ENCODE data around the gene PTPRT.

The PTPRT gene

GRCh38 chr20:42376131-42376530 is 813.6 kb downstream of the PTPRT start:
- no peak for DNase-seq (ENCODE audit: low read depth)

- DNase-seq (ENCODE audit: low read depth): no peak
Measured at GRCh38 chr20:42373049-42373448, 816.7 kb downstream of the PTPRT start.

- DNase-seq (ENCODE audit: low read depth): no peak
Measured at GRCh38 chr20:42370075-42370474, 819.6 kb downstream of the PTPRT start.

- DNase-seq (ENCODE audit: low read depth): no peak
Measured at GRCh38 chr20:42368910-42369309, 820.8 kb downstream of the PTPRT start.

- no peak for DNase-seq (ENCODE audit: low read depth)
Measured at GRCh38 chr20:42366626-42367025, 823.1 kb downstream of the PTPRT start.

GRCh38 chr20:42364446-42364845 is 825.3 kb downstream of the PTPRT start:
- DNase-seq (ENCODE audit: low read depth): no peak

GRCh38 chr20:42361402-42361970 is 828.2 kb downstream of the PTPRT start:
- no peak for DNase-seq (ENCODE audit: low read depth)

DNA sequence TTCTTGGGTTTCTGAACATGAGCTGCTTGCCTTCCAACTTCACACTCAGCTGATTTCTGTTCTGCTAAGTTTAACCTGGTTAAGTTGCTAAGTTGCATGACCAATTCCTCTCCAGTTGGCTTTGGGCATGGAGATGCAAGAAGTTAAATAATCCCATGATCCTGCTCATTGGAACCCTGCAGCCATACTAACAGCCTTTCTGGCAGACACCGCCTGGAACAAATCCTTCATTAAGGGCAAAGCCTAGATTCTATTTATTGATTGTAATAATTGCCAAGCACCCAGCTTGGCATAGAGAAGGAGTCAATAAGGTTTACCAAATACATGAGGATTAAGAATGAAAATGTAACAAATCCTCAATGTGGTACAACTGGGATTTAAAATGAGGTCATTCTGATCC is 829.1 kb downstream of the PTPRT start:
- DNase-seq (ENCODE audit: low read depth): no peak

GRCh38 chr20:42359617-42360016 is 830.1 kb downstream of the PTPRT start:
- no peak for DNase-seq (ENCODE audit: low read depth)

- DNase-seq (ENCODE audit: low read depth): no peak
Measured at GRCh38 chr20:42352096-42352495, 837.6 kb downstream of the PTPRT start.

- no peak for DNase-seq (ENCODE audit: low read depth)
Measured at GRCh38 chr20:42350521-42350920, 839.2 kb downstream of the PTPRT start.

- DNase-seq (ENCODE audit: low read depth): no peak
Measured at GRCh38 chr20:42346189-42347170, 843.2 kb downstream of the PTPRT start.

GRCh38 chr20:42341654-42342053 is 848.1 kb downstream of the PTPRT start:
- no peak for DNase-seq (ENCODE audit: low read depth)

- no peak for DNase-seq (ENCODE audit: low read depth)
Measured at GRCh38 chr20:42340368-42340767, 849.3 kb downstream of the PTPRT start.

- no peak for DNase-seq (ENCODE audit: low read depth)
Measured at GRCh38 chr20:42338294-42339201, 851.2 kb downstream of the PTPRT start.

DNA sequence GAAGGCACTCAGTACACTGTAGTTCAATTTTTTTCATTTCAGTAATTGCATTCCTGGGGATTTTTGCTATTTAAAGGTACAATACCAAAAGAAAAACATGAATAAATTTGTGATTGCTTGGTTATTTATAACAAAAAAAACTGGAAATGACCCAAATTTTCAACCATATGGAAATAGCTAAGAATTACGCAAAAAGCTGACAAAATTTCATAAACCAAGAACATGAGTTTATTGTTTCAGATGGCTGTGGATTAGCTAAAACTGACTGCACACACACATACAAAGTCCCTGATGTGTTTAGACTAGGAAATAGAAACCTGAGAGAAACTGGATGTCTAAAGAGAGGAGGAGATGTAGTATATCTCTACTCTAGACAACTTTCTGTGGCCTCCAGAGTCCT is 853.1 kb downstream of the PTPRT start:
- no peak for DNase-seq (ENCODE audit: low read depth)

DNA sequence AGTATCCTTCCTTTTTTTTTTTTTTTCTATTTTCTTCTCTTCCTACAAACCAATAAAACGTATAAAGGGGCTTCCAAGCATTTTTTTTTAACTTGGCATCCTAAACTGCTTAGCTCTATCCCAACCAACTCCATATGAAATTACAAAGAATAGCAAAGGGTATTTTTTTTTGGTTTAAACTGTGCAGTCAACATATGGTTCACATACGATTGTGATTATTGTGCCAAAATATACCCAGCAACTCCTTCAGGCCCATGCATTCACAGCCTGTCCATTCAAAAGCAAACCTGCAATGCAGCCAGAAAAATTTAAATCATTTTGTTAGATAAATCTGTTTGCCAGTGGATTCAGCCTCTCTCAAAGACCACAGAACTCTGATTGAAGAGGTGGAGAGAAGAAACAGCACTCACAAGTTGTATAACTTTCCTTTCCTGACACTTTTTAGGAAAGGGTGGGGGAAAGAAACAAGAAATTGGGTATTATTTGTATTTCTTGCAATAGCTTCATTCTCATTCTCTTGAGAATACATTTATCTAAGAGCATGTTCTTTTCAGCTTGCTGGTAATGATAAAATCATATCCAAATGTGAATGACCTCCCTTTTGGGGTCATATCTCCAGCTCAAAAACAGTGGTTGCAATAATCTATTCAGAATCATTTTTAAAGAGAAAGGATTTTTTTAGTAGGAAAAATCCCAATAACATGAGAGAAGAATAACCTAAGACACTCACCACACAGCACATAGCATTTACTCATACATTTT is 870.3 kb downstream of the PTPRT start:
- no peak for DNase-seq (ENCODE audit: low read depth)

DNA sequence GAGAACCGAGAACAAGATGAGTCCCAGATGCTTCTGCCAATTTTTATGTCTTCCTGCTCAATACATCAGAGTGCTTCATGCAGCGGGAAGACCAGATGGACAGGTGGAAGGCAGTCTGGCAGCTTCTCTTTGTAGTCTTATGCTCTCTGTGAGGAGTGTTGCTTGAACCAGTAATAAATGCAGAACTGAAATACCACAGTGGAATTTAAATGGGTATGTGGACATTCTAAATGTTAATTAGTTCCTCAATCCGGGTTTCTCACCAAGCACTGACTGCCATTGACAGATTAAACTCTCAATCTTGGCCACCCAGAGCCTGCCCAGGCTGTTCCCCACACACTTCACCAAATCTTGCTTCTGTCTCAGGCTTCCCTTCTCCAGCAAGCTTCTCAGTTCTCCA is 876.0 kb downstream of the PTPRT start:
- no peak for DNase-seq (ENCODE audit: low read depth)

DNA sequence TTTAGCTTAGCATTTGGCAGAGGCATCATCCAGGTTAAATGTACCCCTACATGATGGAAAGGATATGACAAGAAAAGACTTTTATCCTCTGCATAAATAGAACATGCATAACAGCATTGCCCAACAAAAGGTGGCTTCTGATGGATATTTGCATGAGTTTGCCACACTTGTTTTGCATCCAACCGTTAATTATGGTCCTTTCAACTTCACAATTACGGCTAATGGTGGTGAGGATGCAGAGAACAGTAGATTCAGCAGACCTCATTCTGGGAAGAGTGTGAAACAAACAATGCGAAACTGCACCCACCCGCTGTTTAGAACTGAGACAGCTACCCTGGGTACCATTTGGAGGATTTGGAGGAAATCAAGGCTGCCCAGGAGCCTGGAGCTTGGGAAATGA is 880.7 kb downstream of the PTPRT start:
- DNase-seq (ENCODE audit: low read depth): no peak

GRCh38 chr20:42308171-42308570 is 881.5 kb downstream of the PTPRT start:
- DNase-seq (ENCODE audit: low read depth): no peak

DNA sequence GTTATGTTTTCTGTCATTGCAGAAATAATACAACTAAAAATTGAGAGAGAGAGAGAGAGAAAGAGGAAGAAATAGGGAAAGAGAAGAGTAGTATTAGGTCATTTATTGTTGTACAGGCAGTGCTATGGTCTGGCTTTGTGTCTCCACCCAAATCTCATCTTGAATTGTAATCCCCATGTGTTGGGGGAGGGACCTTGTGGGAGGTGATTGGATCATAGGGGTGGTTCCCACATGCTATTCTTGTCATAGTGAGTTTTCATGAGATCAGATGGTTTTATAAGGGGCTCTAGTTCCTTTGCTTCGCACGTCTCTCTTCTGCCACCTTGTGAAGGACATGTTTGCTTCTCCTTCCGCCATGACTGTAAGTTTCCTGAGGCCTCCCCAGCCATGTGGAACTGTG is 894.1 kb downstream of the PTPRT start:
- DNase-seq (ENCODE audit: low read depth): no peak

GRCh38 chr20:42294976-42295375 is 894.7 kb downstream of the PTPRT start:
- no peak for DNase-seq (ENCODE audit: low read depth)

All from stimulated activated CD8-positive, alpha-beta memory T cell treated with anti-CD3 and anti-CD28 coated beads, Interleukin-15, amount 100 ng/mL, for 1 hour (primary cell).